GM11168 (cell line): Measurements from ENCODE around the gene CLCN7.
"Not testable (repeated sequence)": the region's sequence is repeated elsewhere in the genome, so short reads cannot be mapped to it uniquely, and the experiment has no call there.

Experiments used
- in situ Hi-C: fragments of 300-500 bp; cut with MboI; formaldehyde crosslinking; loops from one replicate; pipeline ENCODE4 v1.12.0; 2022; ENCODE audit warnings: low sequenced_read_pairs; ENCODE audit not compliant: unreplicated experiment

CLCN7 gene

DNA sequence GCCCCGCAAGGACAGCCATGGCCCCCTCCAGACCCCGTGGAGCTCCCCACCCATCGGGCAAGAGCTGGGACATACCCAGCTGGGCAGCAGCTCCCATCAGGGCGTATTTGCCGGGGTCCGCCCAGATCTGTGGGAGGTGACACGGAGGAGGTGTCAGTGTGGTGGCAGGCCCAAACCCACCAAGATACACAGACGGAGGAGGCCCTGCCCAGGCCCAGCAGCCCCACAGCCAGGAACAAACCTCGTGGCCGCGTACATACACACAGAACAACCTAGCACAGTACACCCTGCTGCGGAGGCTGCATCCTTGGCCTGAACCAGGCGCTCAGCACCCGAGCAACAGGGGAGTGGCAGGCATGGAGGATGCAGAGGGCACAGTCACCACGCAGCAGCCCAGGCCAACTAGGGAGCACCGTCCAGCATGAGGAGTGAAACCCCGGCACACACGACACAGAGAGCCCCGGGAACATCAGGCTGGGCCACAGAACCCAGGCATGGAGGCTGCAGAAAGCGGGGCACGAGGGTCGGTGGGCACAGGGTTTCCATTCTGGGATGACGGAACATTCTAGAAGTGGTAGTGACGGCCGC lies 25.5 kb downstream of the CLCN7 start:
- in situ Hi-C loops: no loop called here

DNA sequence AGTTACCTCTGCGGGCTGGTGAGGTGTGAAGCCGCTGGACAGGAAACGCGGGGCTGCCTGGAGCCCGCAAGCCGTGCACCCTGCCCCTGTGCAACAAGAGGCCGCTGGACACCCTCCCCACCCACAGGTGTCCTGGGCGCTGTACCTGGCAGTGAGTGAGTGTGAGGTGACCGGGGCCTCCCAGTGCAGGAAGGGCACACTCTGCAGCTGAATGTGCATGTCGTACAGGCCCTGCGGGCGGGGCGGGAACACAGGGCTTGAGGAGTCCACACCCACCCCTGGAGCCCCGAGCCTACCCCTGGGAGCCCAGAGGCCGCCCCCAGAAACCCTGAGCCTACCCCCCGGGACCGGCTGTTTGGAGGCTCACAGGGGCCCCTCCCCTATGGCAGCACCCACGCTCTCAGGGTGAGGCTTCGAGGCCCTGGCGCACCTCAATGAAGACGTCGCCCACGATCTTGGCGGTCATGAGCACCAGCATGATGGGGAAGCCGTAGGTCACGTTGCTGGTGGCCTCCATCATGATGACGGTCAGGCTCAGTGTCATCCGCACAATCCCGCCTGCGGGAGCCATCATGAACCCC lies 26.2 kb downstream of the CLCN7 start:
- in situ Hi-C loops: no loop called here

DNA sequence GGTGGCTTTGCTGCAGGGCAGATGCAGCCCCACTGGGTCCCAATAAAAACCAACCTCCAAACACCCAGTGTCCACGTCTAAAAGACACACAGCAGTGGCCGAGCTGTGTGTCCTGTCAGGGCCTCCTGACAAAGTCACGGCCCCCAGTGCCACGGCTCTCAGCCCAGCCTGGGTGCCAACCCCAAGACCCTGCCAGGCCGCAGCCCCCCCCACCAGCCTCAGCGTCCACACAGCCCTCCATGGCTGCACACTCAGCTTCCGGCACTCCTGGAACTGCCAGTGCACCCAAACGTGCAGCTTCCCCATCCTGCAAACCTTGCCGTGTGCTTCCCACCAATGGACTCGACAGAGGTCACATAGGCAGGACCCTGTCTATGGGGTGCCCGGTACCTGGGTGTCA lies 26.9 kb downstream of the CLCN7 start:
- in situ Hi-C loops: no loop called here

DNA sequence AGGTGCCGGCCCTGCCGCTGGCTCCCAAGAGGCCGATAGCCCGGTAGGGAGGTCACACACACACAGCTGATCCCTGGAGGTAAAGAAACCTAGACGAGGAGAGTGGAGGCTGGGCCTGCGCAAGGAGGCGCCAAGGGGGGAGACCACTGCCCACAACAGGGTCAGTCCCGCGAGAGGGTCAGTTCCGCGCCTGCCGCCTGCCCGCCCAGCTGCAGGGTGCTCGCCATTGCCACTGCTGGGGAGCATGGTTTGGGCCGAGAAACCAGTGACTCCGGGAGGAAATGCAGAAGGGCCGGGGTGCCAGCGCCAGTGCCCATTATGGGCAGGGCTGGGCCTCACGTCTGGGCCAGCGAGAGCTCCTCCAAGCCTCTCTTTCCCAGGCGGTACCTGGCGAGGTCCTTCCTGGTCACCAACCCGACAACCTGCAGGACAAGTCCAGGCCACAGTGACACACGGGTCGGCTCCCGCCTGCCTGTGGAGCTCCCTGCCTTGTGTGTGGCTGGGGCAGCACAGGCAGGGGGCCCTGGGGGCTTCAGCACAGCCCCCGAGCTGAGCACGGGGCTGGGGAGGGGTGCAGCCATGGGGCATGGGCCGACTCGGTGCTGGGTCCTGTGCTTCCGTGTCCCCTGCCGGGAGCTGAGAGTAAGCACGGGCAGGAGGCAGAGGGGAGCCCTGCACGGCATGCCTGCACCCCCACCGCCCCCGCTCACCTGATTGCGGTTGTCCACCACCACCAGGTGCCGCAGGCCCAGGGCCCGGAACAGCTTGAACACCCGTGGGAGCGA lies 28.3 kb downstream of the CLCN7 start:
- in situ Hi-C loops: no loop called here

DNA sequence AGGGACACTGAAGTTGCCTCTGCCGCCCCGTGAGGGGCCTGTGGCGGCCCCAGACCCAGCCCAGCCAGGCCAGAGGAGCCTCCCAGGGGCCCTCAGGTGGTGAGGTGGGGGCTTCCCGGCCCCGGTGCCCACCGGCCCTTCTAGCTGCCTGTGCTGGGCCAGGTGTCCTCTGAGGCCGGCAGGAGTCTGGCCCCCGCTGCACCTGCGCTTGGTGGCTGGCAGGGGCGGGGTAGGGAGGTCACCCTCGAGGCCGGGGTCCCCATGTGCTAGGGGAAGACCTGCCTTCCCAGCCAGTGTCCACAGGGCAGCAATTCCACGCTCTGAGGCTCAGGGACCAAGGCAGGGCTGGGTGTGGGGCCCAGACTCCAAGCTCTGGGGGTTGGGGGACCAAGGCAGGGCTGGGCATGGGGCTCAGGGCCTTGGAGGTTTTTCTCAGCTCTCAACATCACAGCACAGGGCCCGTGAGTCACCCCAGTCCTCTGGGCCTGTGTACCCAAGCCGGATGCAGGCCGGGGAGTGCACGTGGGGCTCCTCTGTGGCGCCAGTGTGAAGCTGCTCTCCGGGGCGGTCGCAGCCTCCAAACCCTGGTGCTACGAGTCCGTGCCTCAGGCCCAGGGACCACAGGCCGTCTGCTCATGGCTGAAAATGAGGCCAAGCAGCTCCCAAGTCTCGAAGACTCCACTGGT lies 29.2 kb downstream of the CLCN7 start:
- in situ Hi-C loops: no loop called here

DNA sequence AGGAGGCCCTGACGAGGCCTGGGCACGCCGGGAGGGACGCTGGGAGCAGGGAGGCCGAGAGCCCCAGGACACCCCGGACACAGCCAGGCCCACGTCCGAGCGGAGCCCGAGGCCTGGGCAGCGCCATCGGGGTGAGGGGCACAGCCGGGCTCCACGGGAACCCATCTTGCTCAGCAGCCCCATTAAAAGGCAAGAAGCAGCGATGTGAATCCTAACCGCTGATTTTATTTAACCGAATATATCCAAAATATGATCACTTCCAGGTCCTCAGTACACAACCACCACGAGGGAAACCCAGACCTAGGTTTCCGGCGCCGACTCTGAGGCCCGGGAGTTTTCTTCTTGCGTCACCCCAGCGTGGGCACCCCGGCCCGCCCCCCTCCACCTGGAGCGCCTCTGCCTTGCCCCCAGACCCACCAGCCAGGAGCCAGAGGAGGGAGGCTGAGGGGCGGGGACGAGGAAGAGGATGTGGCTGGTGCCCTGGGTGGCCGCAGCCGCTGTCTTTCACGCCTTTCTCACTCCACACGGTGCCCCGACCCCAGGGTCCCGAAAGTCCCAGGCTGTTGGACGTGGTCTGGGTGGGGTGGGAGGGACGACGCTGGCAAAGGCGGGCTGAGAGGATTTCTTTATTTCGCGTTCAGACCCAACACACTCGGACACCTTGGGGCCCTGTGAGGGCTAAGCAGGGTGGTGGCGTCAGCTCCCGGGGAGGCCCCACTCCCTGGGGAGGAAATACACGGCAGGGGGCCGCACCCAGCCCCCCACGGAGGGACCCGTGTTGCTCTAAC lies 29.9 kb downstream of the CLCN7 start:
- in situ Hi-C loops: no loop called here

DNA sequence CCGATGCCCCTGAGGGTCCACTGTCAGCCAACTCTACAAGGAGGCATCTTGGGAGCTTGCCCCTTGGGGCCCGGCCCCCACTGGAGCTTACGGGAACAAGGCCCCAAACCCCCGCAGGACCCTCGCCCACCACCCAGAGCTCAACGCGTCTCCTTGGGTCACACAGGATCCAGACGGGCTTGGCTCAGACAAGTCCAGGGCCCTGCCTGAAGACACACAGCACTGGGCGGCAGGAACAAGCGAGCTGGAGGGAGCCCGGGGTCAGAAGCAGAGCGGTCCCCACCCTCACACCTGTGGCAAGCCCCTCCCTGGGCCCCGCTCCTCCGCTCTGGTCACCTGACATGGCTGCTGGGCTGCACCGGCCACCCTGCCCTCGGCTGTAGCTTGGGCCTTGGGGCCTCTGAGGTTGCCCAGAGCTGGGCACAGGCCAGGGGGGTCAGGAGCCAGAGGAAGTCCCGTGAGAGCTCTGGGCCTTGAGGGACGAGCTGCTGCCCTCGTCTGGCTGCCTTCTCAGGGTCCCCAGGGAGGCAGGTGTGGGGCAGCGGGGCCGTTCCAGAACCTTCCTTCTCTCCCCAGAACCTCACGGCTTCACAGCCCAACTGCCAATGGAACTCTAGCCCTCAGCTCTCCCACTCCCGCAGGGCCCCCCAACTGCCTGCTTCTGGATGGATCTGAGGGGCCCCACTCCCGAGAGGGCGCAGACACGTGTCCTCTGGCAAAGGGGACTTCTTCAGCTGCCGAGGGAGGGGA lies 30.7 kb downstream of the CLCN7 start, which contains the start of gene CCDC154:
Gene CCDC154, minus strand, starts transcription at position 577 of the 750 bp plus-strand sequence. Its CDS starts 234 bp downstream, at position 343.
- in situ Hi-C loops: no loop called here

DNA sequence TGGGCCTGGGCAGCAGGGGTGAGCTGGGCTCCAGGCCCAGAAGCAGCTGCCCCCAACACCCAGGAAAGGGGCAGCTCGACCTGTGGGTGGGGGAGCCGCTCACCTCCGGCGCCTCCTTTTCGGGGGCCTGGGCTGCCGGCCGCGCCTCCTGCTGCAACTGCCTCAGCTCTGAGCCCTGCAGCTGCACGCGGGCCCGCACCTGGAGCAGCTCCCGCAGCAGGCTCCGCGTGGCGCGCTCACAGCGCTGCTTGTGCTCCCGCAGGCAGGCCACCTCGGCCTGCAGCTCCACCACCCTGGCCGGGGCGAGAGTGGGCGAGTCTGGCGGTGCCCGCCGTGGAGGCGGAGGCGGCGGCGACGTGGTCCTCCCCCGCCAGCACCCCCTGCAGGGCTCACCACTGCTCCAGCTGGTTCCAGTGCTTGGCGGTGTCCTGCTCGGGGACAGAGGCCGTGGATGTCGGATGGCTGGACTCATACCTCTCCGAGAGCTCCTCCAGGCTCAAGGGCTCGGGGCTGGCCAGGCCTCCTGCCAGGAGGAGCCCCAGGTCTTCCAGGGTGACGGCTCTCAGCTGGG lies 31.3 kb downstream of the CLCN7 start:
- in situ Hi-C loops: no loop called here

DNA sequence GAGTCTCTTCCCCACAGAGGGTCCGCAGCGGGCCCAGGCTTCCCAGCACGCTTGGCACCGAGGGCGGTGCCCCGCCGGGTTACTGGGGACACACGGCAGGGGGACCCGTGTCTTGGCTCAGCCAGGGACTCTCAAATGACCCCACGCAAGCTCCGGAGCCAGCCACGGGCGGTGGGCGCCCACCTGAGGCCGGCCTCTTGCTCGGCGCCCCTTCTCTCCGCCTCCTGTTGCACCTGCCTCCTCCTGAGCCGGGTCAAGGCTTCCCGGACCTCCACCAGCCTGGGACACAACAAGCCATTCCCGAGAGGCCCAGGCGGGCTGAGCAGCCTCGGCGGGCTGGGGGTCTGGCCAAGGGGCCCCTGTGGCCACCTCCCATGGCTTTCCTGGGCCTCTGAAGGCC lies 32.1 kb downstream of the CLCN7 start:
- in situ Hi-C loops: no loop called here

DNA sequence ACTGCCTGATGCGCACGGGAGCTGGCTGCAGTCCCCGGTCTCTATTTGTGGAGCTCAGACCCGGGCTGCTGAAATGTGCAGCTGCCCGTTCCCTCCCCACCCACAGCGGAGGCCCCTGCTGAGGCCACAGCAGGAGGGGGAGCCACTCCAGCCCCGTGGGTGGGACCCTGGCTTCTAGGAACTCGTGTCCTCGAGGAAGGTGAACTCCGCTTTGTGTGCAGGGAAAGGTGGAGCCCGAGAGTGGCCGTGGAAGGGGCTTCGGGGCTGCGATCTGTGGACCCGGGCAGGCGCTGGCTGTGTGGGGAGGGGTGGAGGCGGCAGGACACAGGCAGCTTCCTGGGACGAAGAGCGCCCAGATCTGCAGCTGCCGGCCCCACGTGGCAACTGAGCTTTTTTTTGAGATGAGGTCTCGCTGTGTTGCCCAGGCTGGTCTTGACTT lies 33.4 kb downstream of the CLCN7 start:
- in situ Hi-C loops: no loop called here

DNA sequence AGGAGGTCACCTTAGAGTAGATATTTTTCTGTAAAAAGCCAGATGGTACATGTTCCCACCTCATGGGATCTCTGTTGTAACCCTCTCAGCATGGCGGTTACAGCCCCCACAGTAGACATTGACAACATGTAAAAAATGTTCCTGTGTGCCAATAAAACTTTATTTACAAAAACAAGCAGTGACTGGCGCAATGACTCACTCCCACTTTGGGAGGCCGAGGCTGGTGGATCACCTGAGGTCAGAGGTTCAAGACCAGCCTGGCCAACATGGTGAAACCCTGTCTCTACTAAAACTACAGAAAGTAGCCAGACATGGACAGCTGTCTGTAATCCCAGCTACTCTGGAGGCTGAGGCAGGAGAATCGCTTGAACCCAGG lies 35.1 kb downstream of the CLCN7 start:
- in situ Hi-C loops: not testable (repeated sequence)

DNA sequence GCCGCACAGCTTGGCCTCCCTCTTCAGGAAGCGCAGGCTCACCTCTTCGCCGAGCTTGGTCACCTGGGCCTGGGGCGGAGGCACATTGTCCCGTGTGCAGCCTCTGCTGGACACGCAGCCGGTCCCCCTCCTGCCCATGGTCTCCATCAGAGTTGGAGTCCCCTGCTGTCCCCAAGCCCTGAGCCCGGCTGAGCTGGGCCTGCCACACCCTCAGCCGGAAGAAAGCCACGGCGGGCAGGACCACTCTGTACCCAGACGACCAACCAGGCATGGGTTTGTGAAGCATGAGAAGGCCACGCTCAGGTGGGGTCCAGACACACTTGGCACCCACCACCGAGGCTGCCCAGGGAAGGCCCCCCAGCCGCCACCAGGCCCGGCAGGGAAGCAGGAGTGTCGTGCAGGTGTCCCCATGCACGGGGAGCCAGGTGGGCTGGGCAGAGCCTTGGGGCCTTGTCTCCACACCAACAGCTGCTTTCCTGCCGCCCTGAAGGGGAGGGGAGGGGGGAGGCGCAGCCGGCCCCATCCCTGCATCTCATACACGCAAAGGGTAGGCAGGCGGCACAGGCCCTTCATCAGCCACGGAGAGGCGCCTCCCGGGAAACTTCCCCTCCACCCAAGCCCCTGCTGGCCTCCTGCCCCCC lies 35.6 kb downstream of the CLCN7 start:
- in situ Hi-C loops: no loop called here

DNA sequence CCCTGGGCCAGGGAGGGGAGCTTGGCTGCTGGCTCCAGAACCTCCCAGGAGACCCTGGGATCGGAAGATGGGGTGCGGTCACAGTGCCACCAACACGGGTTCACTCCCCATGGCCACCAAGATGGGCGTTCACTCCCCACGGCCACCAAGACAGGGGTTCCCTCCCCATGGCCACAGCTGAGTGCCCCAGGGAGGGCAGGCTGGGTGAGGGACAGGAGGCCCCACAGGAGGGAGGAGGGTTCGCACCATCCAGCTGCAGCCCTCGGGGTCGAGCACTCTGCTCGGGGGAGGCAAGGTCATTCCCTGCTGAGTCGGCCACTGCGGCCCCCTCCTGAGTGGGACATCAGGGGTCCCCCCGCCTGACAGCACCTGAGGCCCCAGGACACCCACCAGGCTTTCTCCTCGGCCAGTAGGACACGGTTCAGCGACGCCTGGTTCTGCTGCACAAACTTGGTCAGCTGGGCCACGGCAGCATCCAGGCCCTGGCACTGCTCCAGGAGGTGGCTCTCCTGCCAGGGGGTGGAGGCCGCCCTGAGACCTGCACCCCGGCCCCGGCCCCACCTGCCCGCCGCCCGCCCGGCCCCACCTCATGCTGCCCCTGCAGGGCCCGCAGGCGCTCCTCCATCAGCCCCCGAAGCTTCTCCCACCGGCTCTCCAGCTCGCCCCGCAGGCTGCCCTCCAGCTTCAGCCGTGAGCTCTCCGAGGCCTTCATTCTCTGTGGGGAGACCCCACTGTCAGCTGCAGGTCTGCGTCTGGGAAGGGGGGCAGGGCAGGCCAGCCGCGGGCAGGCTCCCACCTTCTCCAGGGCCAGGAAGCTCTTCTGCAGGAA lies 36.4 kb downstream of the CLCN7 start:
- in situ Hi-C loops: no loop called here

DNA sequence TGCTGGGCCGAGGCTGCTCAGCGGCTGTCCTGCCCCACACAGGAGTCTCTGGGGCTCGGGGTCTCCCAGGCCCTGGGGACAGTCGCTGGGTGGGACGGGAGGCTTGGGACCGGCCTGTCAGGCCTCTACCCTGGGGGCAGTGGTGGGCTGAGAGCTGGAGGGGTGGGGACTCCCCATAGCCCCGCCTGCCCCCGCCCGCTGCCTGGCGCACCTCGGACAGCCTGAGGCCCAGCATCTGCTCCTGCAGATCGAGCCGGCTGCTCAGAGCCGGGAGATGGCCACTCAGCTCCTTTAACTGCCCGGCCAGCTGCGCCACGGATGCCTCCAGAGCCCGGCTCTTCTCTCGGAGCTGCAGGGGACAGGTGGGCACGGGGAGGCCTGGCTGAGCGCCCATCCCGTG lies 37.2 kb downstream of the CLCN7 start:
- in situ Hi-C loops: no loop called here

DNA sequence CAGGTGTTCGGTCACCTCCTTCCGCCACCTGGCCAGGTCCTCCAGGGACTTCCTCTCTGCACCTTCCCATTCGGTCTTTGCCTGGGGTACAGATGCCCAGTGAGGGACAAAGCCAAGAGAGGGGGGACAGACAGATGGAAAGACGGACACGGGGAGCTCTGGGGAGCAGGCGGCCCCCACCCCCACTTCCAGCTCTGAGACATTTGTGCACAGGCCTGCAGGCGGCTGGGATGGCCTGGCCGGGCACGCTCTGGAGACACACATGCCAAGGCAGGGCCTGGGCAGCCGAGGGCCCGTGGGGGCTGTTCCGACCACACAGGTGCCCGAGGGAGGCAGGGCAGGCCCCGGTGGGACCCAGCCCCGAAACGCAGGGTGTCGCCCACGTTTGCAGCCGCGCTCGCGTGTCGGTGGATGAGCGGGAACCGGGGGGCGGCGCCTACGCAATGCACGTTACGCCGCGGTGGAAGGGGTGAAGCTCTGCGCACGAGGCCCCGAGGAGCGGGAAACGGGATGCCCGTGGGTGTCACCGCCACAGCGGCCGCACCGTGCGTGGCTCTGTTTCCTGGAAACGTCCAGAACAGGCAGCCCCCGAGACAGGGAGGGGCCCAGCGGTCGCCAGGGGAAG lies 38.0 kb downstream of the CLCN7 start:
- in situ Hi-C loops: no loop called here

DNA sequence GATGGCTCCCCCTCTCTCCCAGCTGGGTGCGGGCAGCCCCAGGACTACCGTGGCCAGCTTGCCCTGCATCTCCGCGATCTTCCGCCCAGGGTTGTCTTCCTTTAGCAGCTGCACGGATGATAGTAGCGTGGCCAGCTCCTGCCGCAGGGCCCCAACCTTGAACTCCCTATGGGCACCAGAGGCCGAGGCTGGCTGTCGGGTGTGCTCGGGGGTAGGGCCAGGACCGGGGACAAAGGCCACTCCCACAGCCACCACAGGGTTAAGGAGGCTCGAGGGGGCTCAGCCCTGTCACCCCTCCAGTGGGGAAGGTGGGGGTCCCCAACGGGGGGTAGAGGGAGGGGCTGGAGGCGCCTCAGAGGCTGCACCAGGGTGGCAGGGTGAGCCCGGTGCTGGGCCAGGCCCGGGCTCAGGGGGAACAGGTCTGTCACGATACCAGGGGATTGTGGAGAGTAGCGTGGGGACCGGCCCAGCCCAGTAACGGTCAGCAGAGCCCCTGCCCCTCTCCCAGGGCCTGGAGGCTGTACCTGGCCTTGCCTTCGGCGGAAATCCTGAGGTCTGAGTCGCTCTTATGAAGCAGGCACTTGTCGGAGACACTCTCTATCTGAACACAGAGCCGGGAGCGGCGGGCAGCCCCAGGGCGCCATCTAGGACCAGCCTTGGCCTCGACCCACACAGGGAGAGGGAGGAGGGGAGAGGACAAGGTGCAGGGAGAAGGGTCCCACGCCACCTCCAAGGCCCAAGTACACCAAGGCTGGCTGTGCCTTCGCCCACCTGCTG lies 38.7 kb downstream of the CLCN7 start:
- in situ Hi-C loops: no loop called here
